T-helper 22 cell (primary cell): Measurements from ENCODE around the gene OR51V1.
"Not testable (repeated sequence)": the region's sequence is repeated elsewhere in the genome, so short reads cannot be mapped to it uniquely, and the experiment has no call there.

Experiments used
- DNase-seq: peaks from one replicate; pipeline ENCODE4 v3.0.0-alpha.2; 2020; ENCODE audit warnings: low read depth

The OR51V1 gene

GRCh38 chr11:5200582-5200981, at the start of gene OR51V1:
Gene OR51V1, minus strand, starts transcription at chr11:5200682. Its CDS starts 0 bp downstream, at chr11:5200682.
- no peak for DNase-seq

DNA sequence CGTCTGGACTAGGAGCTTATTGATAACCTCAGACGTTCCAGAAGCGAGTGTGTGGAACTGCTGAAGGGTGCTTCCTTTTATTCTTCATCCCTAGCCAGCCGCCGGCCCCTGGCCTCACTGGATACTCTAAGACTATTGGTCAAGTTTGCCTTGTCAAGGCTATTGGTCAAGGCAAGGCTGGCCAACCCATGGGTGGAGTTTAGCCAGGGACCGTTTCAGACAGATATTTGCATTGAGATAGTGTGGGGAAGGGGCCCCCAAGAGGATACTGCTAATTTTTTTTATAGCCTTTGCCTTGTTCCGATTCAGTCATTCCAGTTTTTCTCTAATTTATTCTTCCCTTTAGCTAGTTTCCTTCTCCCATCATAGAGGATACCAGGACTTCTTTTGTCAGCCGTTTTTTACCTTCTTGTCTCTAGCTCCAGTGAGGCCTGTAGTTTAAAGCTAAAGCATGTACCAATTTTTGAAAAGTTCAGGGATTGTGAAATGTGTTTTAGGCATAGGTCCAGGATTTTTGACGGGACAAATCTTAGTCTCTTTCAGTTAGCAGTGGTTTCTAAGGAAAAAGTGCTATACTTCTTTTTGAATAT, 49.4 kb upstream of the OR51V1 start, which contains the start of gene HBG1:
TSS of gene HBG1 (minus strand) at position 51 of the 590 bp plus-strand sequence. CDS start 53 bp downstream, outside the sequence.
- DNase-seq: not testable (repeated sequence)

- DNase-seq: not testable (repeated sequence)
Observed at GRCh38 chr11:5248498-5248897, 48.0 kb upstream of the OR51V1 start.

DNA sequence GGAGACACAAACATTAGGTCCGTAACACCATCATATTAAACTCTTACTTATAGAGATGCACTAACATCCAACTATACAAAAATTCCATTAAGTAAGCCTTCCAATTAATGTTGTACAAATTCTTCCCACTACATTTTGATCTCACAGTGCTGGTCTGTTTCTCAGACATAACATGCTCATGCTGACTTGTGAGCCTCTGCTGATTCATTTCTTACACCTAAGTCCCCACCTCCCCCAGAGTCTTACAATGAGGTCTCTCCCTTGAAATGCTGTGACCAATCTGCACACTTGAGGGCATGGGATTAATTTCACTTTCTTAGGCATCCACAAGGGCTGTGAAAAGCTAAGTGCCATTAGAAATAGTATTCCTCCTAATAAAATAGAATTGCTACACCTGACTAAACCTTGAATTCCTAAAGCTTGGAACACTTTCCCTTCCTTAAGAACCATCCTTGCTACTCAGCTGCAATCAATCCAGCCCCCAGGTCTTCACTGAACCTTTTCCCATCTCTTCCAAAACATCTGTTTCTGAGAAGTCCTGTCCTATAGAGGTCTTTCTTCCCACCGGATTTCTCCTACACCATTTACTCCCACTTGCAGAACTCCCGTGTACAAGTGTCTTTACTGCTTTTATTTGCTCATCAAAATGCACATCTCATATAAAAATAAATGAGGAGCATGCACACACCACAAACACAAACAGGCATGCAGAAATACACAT, 47.1 kb upstream of the OR51V1 start:
- no peak for DNase-seq

GRCh38 chr11:5246772-5247471, 46.4 kb upstream of the OR51V1 start:
- DNase-seq: no peak

GRCh38 chr11:5245155-5245554, 44.7 kb upstream of the OR51V1 start:
- no peak for DNase-seq

DNA sequence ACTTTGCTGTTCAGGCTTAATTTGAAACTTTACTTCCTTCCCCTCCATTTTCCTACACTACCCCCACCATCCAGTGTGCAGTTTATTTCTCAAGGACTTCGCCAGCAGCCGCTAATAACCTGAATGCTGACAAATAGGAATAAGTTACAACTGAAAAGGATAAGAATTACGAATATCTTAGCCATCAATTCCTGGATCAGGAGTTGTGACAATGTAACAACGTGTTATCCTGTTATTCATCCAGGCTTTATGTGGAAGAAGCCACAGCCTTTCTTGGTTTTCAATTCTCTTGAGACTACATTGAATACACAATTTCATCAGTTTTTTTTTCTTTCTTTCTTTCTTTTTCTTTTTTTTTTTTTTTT, 43.3 kb upstream of the OR51V1 start:
- DNase-seq: no peak

DNA sequence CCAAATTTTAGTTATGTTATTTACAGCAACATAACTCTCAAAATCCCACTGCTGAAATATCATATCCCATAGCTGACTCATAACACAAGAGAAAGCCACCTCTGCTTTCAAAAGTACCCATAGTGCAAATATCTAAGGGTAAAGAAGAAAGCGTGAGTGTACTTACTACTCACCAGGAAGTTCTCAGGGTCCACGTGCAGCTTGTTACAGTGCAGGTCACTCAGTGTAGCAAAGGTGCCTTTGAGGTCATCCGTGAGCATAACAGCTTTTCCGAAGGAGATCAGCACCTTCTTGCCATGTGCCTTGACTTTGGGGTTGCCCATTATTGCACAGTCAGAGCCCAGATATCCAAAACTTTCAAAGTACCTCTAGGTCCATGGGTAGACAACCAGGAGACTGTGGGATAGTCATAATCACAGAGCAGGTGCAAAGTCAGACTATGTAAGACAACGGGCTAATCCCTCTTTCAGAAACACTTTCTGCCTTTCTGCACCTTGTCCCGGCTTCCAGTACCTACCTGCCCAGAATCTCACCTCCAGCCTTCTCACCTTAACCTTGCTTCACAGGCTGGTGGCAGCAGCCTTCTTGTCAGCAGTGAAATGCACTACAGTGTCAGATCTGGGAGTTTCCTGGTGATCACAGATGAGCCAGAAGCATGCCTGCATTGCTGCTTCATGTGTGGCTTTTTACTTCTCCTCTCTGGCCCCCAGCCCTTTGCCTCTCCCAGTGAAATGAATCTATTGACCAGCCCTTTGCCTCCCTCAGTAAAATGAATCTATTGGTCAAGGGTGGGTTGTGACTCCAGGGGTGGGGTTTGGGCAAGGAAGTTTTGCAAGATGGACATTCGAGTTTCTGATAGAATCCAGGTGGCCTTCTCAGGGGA, 42.7 kb upstream of the OR51V1 start:
- no peak for DNase-seq

GRCh38 chr11:5242208-5242607, 41.7 kb upstream of the OR51V1 start:
- no peak for DNase-seq

DNA sequence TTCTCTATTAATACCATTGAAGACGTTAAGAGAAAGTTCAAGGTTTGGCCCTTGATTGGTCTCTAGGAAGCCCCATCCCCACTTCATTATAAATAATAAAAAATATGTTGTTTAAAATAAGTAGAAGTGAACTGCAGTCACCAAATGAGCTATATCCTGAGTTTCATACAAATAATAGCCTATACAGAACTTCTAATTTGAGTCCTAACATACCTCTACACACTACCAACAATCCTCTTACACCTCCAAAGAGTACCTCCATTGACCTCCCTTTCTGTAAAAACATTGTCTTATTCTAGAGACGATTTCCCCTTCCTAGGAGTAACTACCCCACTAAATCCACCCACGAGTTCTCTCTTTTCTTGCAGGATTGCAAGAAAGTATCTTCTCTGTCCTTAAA, 41.0 kb upstream of the OR51V1 start:
- DNase-seq: no peak

GRCh38 chr11:5240458-5240857, 40.0 kb upstream of the OR51V1 start:
- DNase-seq: no peak

GRCh38 chr11:5240056-5240455, 39.6 kb upstream of the OR51V1 start:
- no peak for DNase-seq

- no peak for DNase-seq
Observed at GRCh38 chr11:5239046-5239445, 38.6 kb upstream of the OR51V1 start.

- no peak for DNase-seq
Observed at GRCh38 chr11:5238486-5238885, 38.0 kb upstream of the OR51V1 start.

- no peak for DNase-seq
Observed at GRCh38 chr11:5237420-5237819, 36.9 kb upstream of the OR51V1 start.

DNA sequence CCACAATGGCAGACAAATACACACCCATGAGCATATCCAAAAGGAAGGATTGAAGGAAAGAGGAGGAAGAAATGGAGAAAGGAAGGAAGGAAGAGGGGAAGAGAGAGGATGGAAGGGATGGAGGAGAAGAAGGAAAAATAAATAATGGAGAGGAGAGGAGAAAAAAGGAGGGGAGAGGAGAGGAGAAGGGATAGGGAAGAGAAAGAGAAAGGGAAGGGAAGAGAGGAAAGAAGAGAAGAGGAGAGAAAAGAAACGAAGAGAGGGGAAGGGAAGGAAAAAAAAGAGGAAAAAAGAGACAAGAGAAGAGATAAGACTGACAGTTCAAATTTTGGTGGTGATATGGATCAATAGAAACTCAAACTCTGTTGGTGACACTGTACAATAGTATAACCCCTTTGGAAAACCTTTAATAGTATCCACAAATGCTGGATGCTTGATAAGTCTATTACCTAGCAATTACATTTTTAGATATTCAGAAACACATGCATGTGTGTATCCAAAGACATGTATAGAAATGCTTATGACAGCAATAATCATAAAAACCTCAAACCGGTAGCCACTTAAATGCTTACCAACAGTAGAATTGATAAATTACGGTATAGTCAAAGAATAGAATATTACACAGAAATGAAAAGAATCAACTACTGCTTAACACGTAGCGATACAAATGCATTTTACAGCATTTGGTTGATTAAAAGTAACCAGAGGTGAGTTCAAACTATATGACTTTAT, 35.0 kb upstream of the OR51V1 start:
- no peak for DNase-seq

- DNase-seq: no peak
Observed at GRCh38 chr11:5234381-5234834, 33.9 kb upstream of the OR51V1 start, which contains the start of gene HBD. Gene HBD, minus strand, starts transcription at chr11:5234483. Its CDS starts 50 bp downstream, at chr11:5234433.

DNA sequence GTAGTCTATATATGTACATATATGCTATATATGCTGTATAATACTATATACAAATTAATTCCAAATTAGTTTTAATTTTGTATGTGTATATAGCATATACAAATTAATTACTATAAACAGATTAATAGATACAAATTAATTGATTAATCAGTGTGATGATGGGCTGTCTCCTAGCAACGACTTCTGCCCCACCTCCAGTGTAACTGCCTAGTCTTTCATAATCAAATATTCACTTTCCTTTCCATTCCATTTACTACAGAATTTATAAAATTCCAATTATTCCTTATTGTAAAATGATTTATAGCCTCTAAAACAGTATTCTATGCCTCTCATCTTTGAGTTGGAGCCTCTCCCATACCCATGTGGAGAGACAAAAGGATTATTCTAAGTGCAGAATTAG, 32.8 kb upstream of the OR51V1 start:
- DNase-seq: no peak

DNA sequence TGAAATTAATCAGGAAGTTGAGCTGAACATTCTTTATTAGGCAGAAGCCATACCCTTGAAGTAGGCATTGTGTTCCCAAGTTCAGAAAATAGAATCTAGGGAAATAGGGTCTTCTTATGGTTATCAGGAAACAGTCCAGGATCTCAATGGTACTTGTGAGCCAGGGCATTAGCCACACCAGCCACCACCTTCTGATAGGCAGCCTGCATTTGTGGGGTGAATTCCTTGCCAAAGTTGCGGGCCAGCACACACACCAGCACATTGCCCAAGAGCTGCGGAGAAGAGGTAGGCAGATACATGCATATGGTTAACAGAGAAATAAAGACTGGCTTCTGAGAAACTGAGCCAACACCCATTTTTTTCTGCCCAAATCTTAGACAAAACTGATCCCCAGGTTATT, 32.3 kb upstream of the OR51V1 start:
- DNase-seq: no peak

DNA sequence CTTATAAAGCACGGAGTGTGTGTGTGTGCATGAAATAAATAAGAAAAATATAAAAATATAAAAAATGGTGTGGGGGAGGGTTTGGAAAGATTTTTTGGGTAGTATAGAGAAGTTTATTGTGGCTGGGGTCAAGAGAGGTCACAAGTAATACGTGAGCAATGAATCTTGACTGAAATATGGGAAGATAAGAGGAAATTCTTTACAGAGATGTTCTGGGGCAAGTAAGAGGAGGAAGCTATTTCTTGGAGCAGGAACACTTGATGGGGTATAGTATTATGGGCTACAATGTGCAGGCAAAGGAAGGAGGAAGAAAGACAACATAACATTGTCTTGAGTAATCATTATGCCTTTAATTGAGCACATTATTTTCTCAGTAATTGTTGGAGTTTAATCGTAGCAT, 31.7 kb upstream of the OR51V1 start:
- no peak for DNase-seq

- DNase-seq: no peak
Observed at GRCh38 chr11:5231111-5231510, 30.6 kb upstream of the OR51V1 start.
